K562 (cell line): Measurements from ENCODE around the gene SLC4A11. TPM values are rescaled to one million over a fixed set of nuclear protein-coding genes. Genes with fewer than 3 reads are reported as not detected.

Source experiments
- CEBPB ChIP-seq: fragments of 450-650 bp; IDR thresholded peaks from 2 replicates; pipeline ENCODE4 v1.6.1; 2016; ENCODE audit warnings: missing genetic modification characterization, missing compliant biosample characterization
- CREB1 ChIP-seq, 2 experiments: sonication (generic) in 1 of 2; formaldehyde crosslinking in 1 of 2; IDR thresholded peaks; 2 replicates each; pipeline versions ENCODE4 v1.6.1 to v1.8.0; 2012 to 2022; ENCODE audit warnings: inconsistent platforms in 1 of 2, mild to moderate bottlenecking in 1 of 2, missing genetic modification reagents in 1 of 2, moderate library complexity in 1 of 2
- E2F1 ChIP-seq: sonication (generic); formaldehyde crosslinking; IDR thresholded peaks from 2 replicates; pipeline ENCODE4 v1.8.1; 2023; ENCODE audit warnings: mild to moderate bottlenecking, missing genetic modification reagents, moderate library complexity
- E2F6 ChIP-seq, 2 experiments: IDR thresholded peaks; 2 replicates each; pipeline ENCODE4 v1.6.1; 2011; ENCODE audit warnings: borderline replicate concordance in 1 of 2, control low read depth in 1 of 2, low read depth in 1 of 2, low read length in 1 of 2, mild to moderate bottlenecking in 1 of 2, mixed read lengths in 1 of 2, moderate library complexity in 1 of 2; ENCODE audit not compliant: insufficient read depth in 1 of 2, insufficient read length in 1 of 2, poor library complexity in 1 of 2, severe bottlenecking in 1 of 2; ENCODE audit errors: extremely low read depth in 1 of 2
- HDAC3 ChIP-seq: fragments of 450-650 bp; IDR thresholded peaks from 2 replicates; pipeline ENCODE4 v1.6.1; 2018; ENCODE audit warnings: borderline replicate concordance, mild to moderate bottlenecking, moderate library complexity; ENCODE audit not compliant: partially characterized antibody
- HMBOX1 ChIP-seq: sonication (generic); IDR thresholded peaks from 2 replicates; pipeline ENCODE4 v1.6.1; 2016
- L3MBTL2 ChIP-seq: fragments of 450-650 bp; IDR thresholded peaks from 2 replicates; pipeline ENCODE4 v1.6.1; 2016; ENCODE audit warnings: mild to moderate bottlenecking, moderate library complexity
- MBD2 ChIP-seq: sonication (generic); IDR thresholded peaks from 2 replicates; pipeline ENCODE4 v1.6.1; 2016; ENCODE audit warnings: low read depth, borderline replicate concordance
- MLLT1 ChIP-seq, 2 experiments: fragments of 450-650 bp; IDR thresholded peaks; 2 replicates each; pipeline ENCODE4 v1.6.1; 2016
- MLX ChIP-seq, 2 experiments: fragments of 450-650 bp in 1 of 2; sonication (generic) in 1 of 2; formaldehyde crosslinking; conservative IDR thresholded peaks; 2 replicates each; pipeline versions ENCODE4 v1.4.0 to v1.8.1; 2020 to 2022; ENCODE audit warnings: mild to moderate bottlenecking in 1 of 2, missing genetic modification reagents in 1 of 2
- NBN ChIP-seq: fragments of 450-650 bp; IDR thresholded peaks from 2 replicates; pipeline ENCODE4 v1.6.1; 2016; ENCODE audit warnings: low read depth, mild to moderate bottlenecking
- PHF20 ChIP-seq: fragments of 450-650 bp; IDR thresholded peaks from 2 replicates; pipeline ENCODE4 v1.6.1; 2018; ENCODE audit not compliant: partially characterized antibody
- PML ChIP-seq: IDR thresholded peaks from 2 replicates; pipeline ENCODE4 v1.6.1; 2012; ENCODE audit warnings: low read length, inconsistent platforms
- RBM15 ChIP-seq: fragments of 200-400 bp; formaldehyde crosslinking; IDR thresholded peaks from 2 replicates; pipeline ENCODE4 v1.6.1; 2018; ENCODE audit warnings: mild to moderate bottlenecking, low read length, moderate library complexity; ENCODE audit not compliant: insufficient read depth
- ZBTB2 ChIP-seq: fragments of 450-650 bp; IDR thresholded peaks from 2 replicates; pipeline ENCODE4 v1.6.1; 2016; ENCODE audit warnings: antibody characterized with exemption
- ZNF146 ChIP-seq: IDR thresholded peaks from one replicate; pipeline ENCODE4 v1.6.1; 2018; ENCODE audit warnings: missing compliant biosample characterization; ENCODE audit not compliant: unreplicated experiment
- ZNF780A ChIP-seq: fragments of 250-450 bp; sonication (Bioruptor Pico); IDR thresholded peaks from 2 replicates; pipeline ENCODE4 v1.5.0; 2021; ENCODE audit warnings: mild to moderate bottlenecking
- polyA plus RNA-seq, 8 experiments: library from polyadenylated mRNA; depleted of rRNA in 4 of 8; stranded (reverse) in 5 of 8; unstranded in 3 of 8; fragments of >200 nt; fragmentation: Nextera tagmentation in 2 of 8; fragmentation: Illumina TruSeq in 1 of 8; extraction: Ambion mirVana in 2 of 8; extraction: Trizol in 1 of 8; gene quantifications; 2 replicates each; pipeline versions ENCODE4 v1.2.1 to v1.2.3, GENCODE V29; 2011 to 2014; ENCODE audit warnings: inconsistent platforms in 1 of 8, missing spikeins in 1 of 8
- total RNA-seq, 7 experiments: library from RNA; depleted of rRNA in 6 of 7; stranded (reverse); fragments of >200 nt in 6 of 7; fragmentation: Illumina TruSeq in 2 of 7; extraction: Trizol in 2 of 7; gene quantifications; 2 replicates each; pipeline versions ENCODE4 v1.2.1 to v1.2.3, GENCODE V29; 2011 to 2021; ENCODE audit warnings: low replicate concordance in 1 of 7

SLC4A11 gene
- total and polyA plus RNA-seq, 9 of the 15 experiments (the other 6 are each of a cell fraction or from before 2014, with no cell fraction given) = 0.10 to 2.0 (median 0.20) TPM

- TF ChIP-seq ZBTB2 (peak; percentile 97), E2F6 (IDR thresholded peaks at IDR 0.05; ENCODE audit: borderline replicate concordance in 1 of 2, extremely low read depth in 1 of 2, insufficient read depth in 1 of 2, insufficient read length in 1 of 2, low read depth in 1 of 2, low read length in 1 of 2, poor library complexity in 1 of 2, severe bottlenecking in 1 of 2) (peak in 1 of 2 experiments; percentile 66), RBM15 (no peak), MLLT1 (IDR thresholded peaks at IDR 0.05) (no peak), ZNF146 (no peak), ZNF780A (CRISPR knock-in tag) (no peak), L3MBTL2 (peak; percentile 46; the same call in 1 of the 2 replicates), MLX (CRISPR knock-in tag; conservative IDR thresholded peaks at IDR 0.05) (no peak), PHF20 (peak; percentile 50), HDAC3 (no peak), NBN (no peak), CREB1 (IDR thresholded peaks at IDR 0.05) (no peak; the same call in 1 of the 2 replicates), CREB1 (CRISPR knock-in tag; IDR thresholded peaks at IDR 0.05) (peak; percentile 55; the same call in 1 of the 2 replicates), PML (peak; percentile 37; the same call in 1 of the 2 replicates), CEBPB (tag) (peak; percentile 97), E2F1 (CRISPR knock-in tag) (0 out of 2 replicates have a peak, but pooled peaks have one; percentile 40), MBD2 (0 out of 2 replicates have a peak, but pooled peaks have one; percentile 17), HMBOX1 (no peak)
Observed at GRCh38 chr20:3204124-3204794, 34.7 kb downstream of the SLC4A11 start, which contains the start of gene DDRGK1 (continued).
